Activated CD4-positive, alpha-beta memory T cell treated with anti-CD3 and anti-CD28 coated beads for 36 hours (primary cell): ENCODE measurements around the gene EDEM3. TPM values are rescaled to one million over a fixed set of nuclear protein-coding genes. Genes with fewer than 3 reads are reported as not detected.
"Not testable (repeated sequence)": the region's sequence is repeated elsewhere in the genome, so short reads cannot be mapped to it uniquely, and the experiment has no call there.

Source experiments
- CTCF ChIA-PET: fragments of 350-600 bp; sonication (Branson Sonifier 250); formaldehyde crosslinking; loops from one replicate; lab custom pipeline; 2021; ENCODE audit warnings: antibody characterized with exemption, inconsistent platforms; lab: Charles Lee
- POLR2A ChIA-PET: fragments of 350-600 bp; sonication (Branson Sonifier 250); formaldehyde crosslinking; loops from one replicate; lab custom pipeline; 2021; ENCODE audit warnings: antibody characterized with exemption; lab: Charles Lee
- DNase-seq: peaks from one replicate; pipeline ENCODE4 v3.0.0-alpha.2; 2020
- H3K27ac Mint-ChIP-seq: one replicate; pipeline ENCODE4 v1.8.0; 2021; ENCODE audit warnings: mixed read lengths
- H3K27me3 Mint-ChIP-seq: one replicate; pipeline ENCODE4 v1.8.0; 2021; ENCODE audit warnings: mixed read lengths
- H3K36me3 Mint-ChIP-seq: one replicate; pipeline ENCODE4 v1.8.0; 2021; ENCODE audit warnings: mixed read lengths
- H3K4me1 Mint-ChIP-seq: one replicate; pipeline ENCODE4 v1.8.0; 2021; ENCODE audit warnings: low read depth, mixed read lengths
- H3K4me3 Mint-ChIP-seq: one replicate; pipeline ENCODE4 v1.8.0; 2021; ENCODE audit warnings: mild to moderate bottlenecking, mixed read lengths
- H3K9me3 Mint-ChIP-seq: one replicate; pipeline ENCODE4 v1.8.0; 2021; ENCODE audit warnings: mixed read lengths
- intact Hi-C: fragments of 100-400 bp; cut with micrococcal nuclease; formaldehyde crosslinking; loops from one replicate; pipeline ENCODE4 v1.15.1; 2023
- total RNA-seq, 2 experiments: library from RNA; stranded (reverse); gene quantifications; one replicate each; pipeline ENCODE4 v1.2.3, GENCODE V29; 2021

The EDEM3 gene
- total RNA-seq, 2 experiments from 2014 or later = 14.5 to 15.2 TPM

GRCh38 chr1:184686540-184686939, 68.1 kb downstream of the EDEM3 start:
- Mint-ChIP-seq H3K4me3 (no peak overlapping the region), H3K27me3 (no peaks in the 10 kb centered on the region), H3K9me3 (peaks cover 2% of the 10 kb centered on the region), H3K4me1 (no peaks in the 10 kb centered on the region), H3K36me3 (no peaks in the 10 kb centered on the region), H3K27ac (no peak overlapping the region)
- DNase-seq = no peak
- ChIA-PET POLR2A (no interaction called here), CTCF (interaction anchor here (1.3 kb wide), 1 partner anchor 23 kb away, joined by 3 read pairs; no protein-coding TSS in a partner anchor)
- intact Hi-C loops = no loop called here

GRCh38 chr1:184685116-184685515, 69.5 kb downstream of the EDEM3 start:
- Mint-ChIP-seq H3K36me3 (peaks cover 8% of the 10 kb centered on the region), H3K4me3 (no peak overlapping the region), H3K4me1 (no peaks in the 10 kb centered on the region), H3K27me3 (no peaks in the 10 kb centered on the region), H3K9me3 (peaks cover 14% of the 10 kb centered on the region), H3K27ac (no peak overlapping the region)
- no peak for DNase-seq
- intact Hi-C loops = no loop called here
- ChIA-PET POLR2A (no interaction called here), CTCF (no interaction called here)

DNA sequence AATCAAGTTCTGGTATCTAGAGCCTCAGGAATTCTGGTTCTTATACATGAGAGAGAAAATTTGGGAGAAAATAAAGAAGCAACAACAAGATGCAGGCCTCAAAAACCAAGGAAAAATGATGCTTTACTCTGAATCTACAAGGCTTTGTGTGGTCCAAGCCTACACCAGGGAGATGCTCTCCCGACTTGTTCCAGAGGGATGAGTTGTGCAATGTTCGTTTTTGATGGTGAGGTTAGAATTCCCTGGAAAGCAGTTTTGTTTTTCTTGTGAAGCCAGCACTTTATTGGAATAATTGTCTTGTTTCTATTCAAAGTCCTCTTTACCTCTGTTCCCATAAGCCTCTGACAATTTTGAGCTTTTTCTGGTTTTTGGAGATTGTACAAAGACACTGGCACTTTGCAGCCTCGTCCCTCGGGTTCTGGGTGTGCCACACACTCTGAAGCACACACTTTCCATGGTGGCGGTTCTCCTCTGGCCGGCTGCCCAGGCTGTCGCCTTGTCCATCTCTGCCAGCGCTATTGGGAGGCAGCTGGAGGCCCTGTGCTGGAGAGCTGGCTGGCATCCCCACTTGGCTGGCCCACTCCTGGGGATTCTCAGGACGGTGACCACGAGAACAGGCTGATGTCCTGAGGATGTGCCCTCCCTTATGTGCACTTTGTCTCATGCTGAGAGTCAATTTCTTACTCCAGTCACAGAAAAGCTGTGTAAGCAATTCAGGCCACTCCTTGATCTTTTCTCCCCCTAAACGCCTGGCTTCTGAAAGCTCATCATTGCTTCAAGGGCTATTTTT, 70.2 kb downstream of the EDEM3 start:
- H3K9me3 Mint-ChIP-seq = peaks cover 14% of the 10 kb centered on the region
- intact Hi-C loops = no loop called here
- POLR2A ChIA-PET = no interaction called here
- CTCF ChIA-PET = no interaction called here
- no peak overlapping the region for H3K27ac Mint-ChIP-seq
- no peak overlapping the region for H3K4me3 Mint-ChIP-seq
- peaks cover 8% of the 10 kb centered on the region for H3K36me3 Mint-ChIP-seq
- DNase-seq = no peak
- H3K27me3 Mint-ChIP-seq = no peaks in the 10 kb centered on the region
- H3K4me1 Mint-ChIP-seq = no peaks in the 10 kb centered on the region

DNA sequence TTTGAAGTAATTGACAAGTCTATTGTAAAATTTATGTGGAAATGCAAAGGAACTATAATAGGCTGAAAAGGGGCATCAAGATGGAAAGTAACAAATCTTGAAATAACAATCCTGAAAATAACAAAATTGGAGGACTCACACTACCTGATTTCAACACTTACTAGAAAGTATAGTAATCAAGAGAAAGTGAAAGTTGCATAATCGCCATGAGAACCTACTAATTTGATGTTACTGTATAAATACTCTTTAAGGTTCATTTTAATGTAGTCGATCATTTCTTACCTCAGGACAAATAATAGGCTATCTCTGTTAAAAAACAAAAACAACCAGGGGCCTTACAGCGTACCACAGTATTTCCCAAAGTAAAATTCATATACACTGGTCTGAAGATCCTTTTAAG, 71.7 kb downstream of the EDEM3 start:
- H3K36me3 Mint-ChIP-seq = peaks cover 8% of the 10 kb centered on the region
- peaks cover 14% of the 10 kb centered on the region for H3K9me3 Mint-ChIP-seq
- no peak overlapping the region for H3K27ac Mint-ChIP-seq
- intact Hi-C loops = no loop called here
- H3K27me3 Mint-ChIP-seq = no peaks in the 10 kb centered on the region
- no peaks in the 10 kb centered on the region for H3K4me1 Mint-ChIP-seq
- CTCF ChIA-PET = no interaction called here
- POLR2A ChIA-PET = no interaction called here
- DNase-seq = no peak
- H3K4me3 Mint-ChIP-seq = no peak overlapping the region

GRCh38 chr1:184680611-184681225, 73.9 kb downstream of the EDEM3 start:
- H3K4me1 Mint-ChIP-seq, H3K36me3 Mint-ChIP-seq, POLR2A ChIA-PET, DNase-seq, intact Hi-C loops, H3K27ac Mint-ChIP-seq, H3K27me3 Mint-ChIP-seq, H3K4me3 Mint-ChIP-seq: not testable (repeated sequence)
- CTCF ChIA-PET = interaction anchor here (0.7 kb wide), 1 partner anchor 25 kb away, joined by 4 read pairs; no protein-coding TSS in a partner anchor
- H3K9me3 Mint-ChIP-seq = peaks cover 14% of the 10 kb centered on the region

- DNase-seq, H3K36me3 Mint-ChIP-seq, CTCF ChIA-PET, H3K27me3 Mint-ChIP-seq, H3K4me3 Mint-ChIP-seq, intact Hi-C loops, H3K27ac Mint-ChIP-seq, H3K4me1 Mint-ChIP-seq, POLR2A ChIA-PET: not testable (repeated sequence)
- H3K9me3 Mint-ChIP-seq = peaks cover 14% of the 10 kb centered on the region
These were observed 75.2 kb downstream of the EDEM3 start for GRCh38 chr1:184679472-184679871.

DNA sequence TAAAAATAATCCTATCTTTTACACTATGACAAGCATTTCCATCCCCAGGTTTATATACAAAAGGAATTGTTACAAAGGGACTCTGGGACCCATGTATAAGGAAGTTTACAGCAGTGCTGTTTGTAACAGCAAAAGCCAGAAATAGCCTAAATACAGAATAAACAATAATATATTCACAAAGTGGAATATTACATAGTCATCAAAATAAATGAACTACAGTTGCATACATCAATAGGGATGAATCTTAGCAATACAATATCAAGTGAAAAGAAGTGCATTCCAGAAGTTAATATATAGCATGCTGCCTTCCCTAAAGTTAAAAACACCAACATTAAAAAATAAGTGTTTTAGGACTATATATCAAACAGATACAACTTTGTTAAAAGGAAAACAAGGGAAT, 77.3 kb downstream of the EDEM3 start:
- Mint-ChIP-seq H3K27ac (no peak overlapping the region), H3K9me3 (peaks cover 14% of the 10 kb centered on the region), H3K4me3 (no peak overlapping the region), H3K27me3 (peaks cover 17% of the 10 kb centered on the region), H3K36me3 (peaks cover 8% of the 10 kb centered on the region), H3K4me1 (no peaks in the 10 kb centered on the region)
- ChIA-PET POLR2A (no interaction called here), CTCF (no interaction called here)
- DNase-seq = no peak
- intact Hi-C loops = no loop called here

DNA sequence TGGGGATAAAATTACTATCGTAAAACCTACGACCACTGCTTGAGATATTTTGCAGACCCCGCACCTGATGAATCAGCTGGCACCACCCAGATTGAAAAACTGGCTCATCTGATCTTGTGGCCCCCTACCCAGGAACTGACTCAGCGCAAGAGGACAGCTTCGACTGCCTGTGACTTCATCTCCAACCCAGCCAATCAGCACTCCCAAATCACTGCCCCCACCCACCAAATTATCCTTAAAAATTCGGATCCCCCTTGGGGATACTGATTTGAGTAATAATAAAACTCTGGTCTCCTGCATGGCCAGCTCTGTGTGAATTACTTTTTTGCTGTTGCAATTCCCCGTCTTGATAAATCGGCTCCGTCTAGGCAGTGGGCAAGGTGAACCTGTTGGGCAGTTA, 81.4 kb downstream of the EDEM3 start:
- ChIA-PET POLR2A (no interaction called here), CTCF (interaction anchor here (1.1 kb wide), 1 partner anchor 9 kb away, joined by 5 read pairs; no protein-coding TSS in a partner anchor)
- no peak overlapping the region for H3K27ac Mint-ChIP-seq
- H3K4me1 Mint-ChIP-seq = no peaks in the 10 kb centered on the region
- H3K27me3 Mint-ChIP-seq = peaks cover 20% of the 10 kb centered on the region
- intact Hi-C loops = no loop called here
- H3K36me3 Mint-ChIP-seq = no peaks in the 10 kb centered on the region
- H3K4me3 Mint-ChIP-seq = no peak overlapping the region
- no peaks in the 10 kb centered on the region for H3K9me3 Mint-ChIP-seq
- no peak for DNase-seq

DNA sequence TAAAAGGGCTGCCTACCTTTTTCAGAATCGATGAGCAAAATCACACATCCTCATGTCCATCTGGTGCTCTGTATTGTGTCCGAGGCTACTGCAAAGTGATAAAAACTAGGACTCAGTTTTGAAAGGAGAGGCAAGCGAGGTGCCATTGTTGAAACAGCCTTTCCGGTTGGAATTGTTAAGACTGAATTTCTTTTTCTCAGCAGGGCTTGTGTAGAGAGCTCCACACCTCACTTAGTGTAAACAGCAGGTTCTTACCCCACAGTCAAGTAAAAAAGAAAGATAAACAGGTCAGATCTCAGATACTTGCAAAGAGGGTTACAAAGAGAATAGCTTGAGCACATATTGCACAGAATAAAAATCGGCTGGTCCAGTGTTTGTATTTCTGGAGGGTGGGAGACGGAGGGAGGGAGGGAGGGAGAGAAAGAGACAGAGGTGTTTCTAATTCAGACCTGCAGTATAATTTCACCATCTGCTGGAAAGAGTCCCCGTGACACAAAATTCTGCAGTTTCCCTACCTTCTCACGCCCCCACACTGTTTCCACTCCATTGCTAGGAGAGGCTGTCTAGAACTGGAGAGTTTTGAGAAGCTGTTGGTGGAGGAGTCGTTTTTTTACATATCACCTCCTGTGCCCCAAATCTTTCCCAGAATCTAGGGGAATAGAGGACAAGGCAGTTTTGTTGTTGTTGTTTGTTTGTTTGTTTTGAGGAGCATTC, 82.5 kb downstream of the EDEM3 start:
- intact Hi-C loops = no loop called here
- POLR2A ChIA-PET = no interaction called here
- no peaks in the 10 kb centered on the region for H3K36me3 Mint-ChIP-seq
- no peak overlapping the region for H3K27ac Mint-ChIP-seq
- no peak overlapping the region for H3K4me3 Mint-ChIP-seq
- no peaks in the 10 kb centered on the region for H3K9me3 Mint-ChIP-seq
- no peak for DNase-seq
- CTCF ChIA-PET = interaction anchor here (1.1 kb wide), 1 partner anchor 11 kb away, joined by 4 read pairs; no protein-coding TSS in a partner anchor
- no peaks in the 10 kb centered on the region for H3K4me1 Mint-ChIP-seq
- peaks cover 20% of the 10 kb centered on the region for H3K27me3 Mint-ChIP-seq

DNA sequence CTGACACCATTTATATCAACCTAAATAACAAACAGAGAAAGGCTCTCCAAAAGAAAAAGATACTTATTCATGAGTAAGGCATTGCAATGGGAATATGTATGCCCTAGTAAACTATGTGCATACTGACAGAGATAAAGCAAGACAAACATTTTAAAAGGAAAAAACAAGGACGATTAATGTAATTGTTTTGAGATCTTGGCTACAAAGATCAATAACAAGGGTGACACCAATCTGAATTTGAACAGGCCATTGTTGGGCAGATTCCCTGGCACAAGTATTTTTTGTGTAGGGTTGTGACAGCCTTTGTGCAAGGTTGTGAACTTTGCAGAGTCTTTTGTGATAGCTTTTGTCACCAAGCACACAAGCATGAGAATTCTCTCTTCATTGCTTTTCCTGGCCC, 85.3 kb downstream of the EDEM3 start:
- no peak for DNase-seq
- Mint-ChIP-seq H3K4me3 (no peak overlapping the region), H3K27ac (no peak overlapping the region), H3K9me3 (no peaks in the 10 kb centered on the region), H3K27me3 (peaks cover 23% of the 10 kb centered on the region), H3K36me3 (no peaks in the 10 kb centered on the region), H3K4me1 (no peaks in the 10 kb centered on the region)
- intact Hi-C loops = loop anchor here (10.0 kb wide), 1 partner anchor 445 kb away; no protein-coding TSS in a partner anchor
- POLR2A ChIA-PET = no interaction called here
- CTCF ChIA-PET = interaction anchor here (0.9 kb wide), 1 partner anchor 10 kb away, joined by 3 read pairs; no protein-coding TSS in a partner anchor

- no peaks in the 10 kb centered on the region for H3K9me3 Mint-ChIP-seq
- H3K4me3 Mint-ChIP-seq = no peak overlapping the region
- POLR2A ChIA-PET = no interaction called here
- peaks cover 3% of the 10 kb centered on the region for H3K4me1 Mint-ChIP-seq
- CTCF ChIA-PET = interaction anchor here (1.8 to 2.0 kb wide), 2 partner anchors 8 to 9 kb away, joined by 5 to 9 read pairs; no protein-coding TSS in a partner anchor
- DNase-seq = no peak
- intact Hi-C loops = loop anchor here (2.0 to 10.0 kb wide), 3 partner anchors 279 to 591 kb away; partner anchors contain the start of gene C1orf21
- no peaks in the 10 kb centered on the region for H3K36me3 Mint-ChIP-seq
- H3K27me3 Mint-ChIP-seq = peaks cover 17% of the 10 kb centered on the region
- no peak overlapping the region for H3K27ac Mint-ChIP-seq
These were observed 89.3 kb downstream of the EDEM3 start for GRCh38 chr1:184665360-184665759.

GRCh38 chr1:184664661-184665060, 90.0 kb downstream of the EDEM3 start:
- Mint-ChIP-seq H3K36me3 (no peaks in the 10 kb centered on the region), H3K27ac (no peak overlapping the region), H3K4me3 (no peak overlapping the region), H3K4me1 (peaks cover 3% of the 10 kb centered on the region), H3K27me3 (peaks cover 17% of the 10 kb centered on the region), H3K9me3 (no peaks in the 10 kb centered on the region)
- intact Hi-C loops = loop anchor here (2.0 to 10.0 kb wide), 3 partner anchors 278 to 590 kb away; partner anchors contain the start of gene C1orf21
- ChIA-PET CTCF (interaction anchor here (0.6 to 2.0 kb wide), 12 partner anchors 9 to 443 kb away, joined by 3 to 9 read pairs (median 4); no protein-coding TSS in a partner anchor), POLR2A (no interaction called here)
- no peak for DNase-seq
